Adrenal gland (tissue), 5 donors: ENCODE data around the gene CDKL1.

Source experiments
- CTCF ChIP-seq, 6 experiments: fragments of 450-650 bp in 4 of 6; fragments of 200-600 bp in 2 of 6; sonication (generic) in 1 of 6; IDR thresholded peaks; 1 replicate in 5 of 6; 2 replicates in 1 of 6; pipeline versions ENCODE4 v1.5.1 to v1.8.0; 2016 to 2021; ENCODE audit warnings: antibody characterized with exemption in 6 of 6, mild to moderate bottlenecking in 2 of 6, moderate library complexity in 1 of 6
- POLR2A ChIP-seq, 2 donors: fragments of 450-650 bp; IDR thresholded peaks; one replicate each; pipeline ENCODE4 v1.6.1; 2017; ENCODE audit warnings: antibody characterized with exemption in 2 of 2, mild to moderate bottlenecking in 2 of 2, moderate library complexity in 1 of 2
- donor health status: DM: no; HTN: no; CAD: no.

GRCh38 chr14:50344876-50345563, 51.7 kb downstream of the CDKL1 start:
- TF ChIP-seq CTCF (IDR thresholded peaks at IDR 0.05) (no peak), POLR2A (IDR thresholded peaks at IDR 0.05) (no peak)
